Astrocyte of the cerebellum (primary cell): ENCODE data around the gene GALR2.

Experiments
- DNase-seq: peaks from one replicate; pipeline ENCODE4 v3.0.0-alpha.2; 2011; ENCODE audit warnings: low read depth
- H3K4me3 ChIP-seq: 2 replicates; pipeline ENCODE4 v1.5.1; 2011; ENCODE audit warnings: mild to moderate bottlenecking, low read depth, low read length, moderate library complexity
- CTCF ChIP-seq: IDR thresholded peaks from 2 replicates; pipeline ENCODE4 v1.5.1; 2012; ENCODE audit warnings: low read length, low read depth, moderate library complexity, mild to moderate bottlenecking; ENCODE audit errors: missing control alignments
- in situ Hi-C: cut with HindIII; loops from 2 replicates; pipeline ENCODE4 v1.10.0; 2017; ENCODE audit warnings: low sequenced_read_pairs

Gene GALR2

GRCh38 chr17:76081295-76082210 lies 7.0 kb downstream of the GALR2 start:
- in situ Hi-C loops: no loop called here
- TF ChIP-seq CTCF: no peak
- H3K4me3 ChIP-seq: no peak overlapping the region
- DNase-seq: no peak

GRCh38 chr17:76082326-76083251 lies 8.0 kb downstream of the GALR2 start:
- in situ Hi-C loops: no loop called here
- no peak for DNase-seq
- TF ChIP-seq CTCF: no peak
- H3K4me3 ChIP-seq: no peak overlapping the region

- H3K4me3 ChIP-seq: no peak overlapping the region
- DNase-seq: no peak
- in situ Hi-C loops: no loop called here
- no peak for TF ChIP-seq CTCF
Measured at GRCh38 chr17:76083536-76084182, 9.1 kb downstream of the GALR2 start.

- no peak for DNase-seq
- TF ChIP-seq CTCF: no peak
- no peak overlapping the region for H3K4me3 ChIP-seq
- in situ Hi-C loops: no loop called here
Measured at GRCh38 chr17:76085066-76085730, 10.6 kb downstream of the GALR2 start.

- in situ Hi-C loops: no loop called here
- TF ChIP-seq CTCF: no peak
- DNase-seq: no peak
- no peak overlapping the region for H3K4me3 ChIP-seq
Measured at GRCh38 chr17:76085731-76086366, 11.3 kb downstream of the GALR2 start.
